ENCODE measurements around the gene UBR4. TPM values are rescaled to one million over a fixed set of nuclear protein-coding genes. Genes with fewer than 3 reads are reported as not detected.

UBR4 gene
- polyA plus RNA-seq, 1 donor (not counting 4 experiments of a cell fraction or from before 2014, with no cell fraction given) = 39.0 TPM

DNA sequence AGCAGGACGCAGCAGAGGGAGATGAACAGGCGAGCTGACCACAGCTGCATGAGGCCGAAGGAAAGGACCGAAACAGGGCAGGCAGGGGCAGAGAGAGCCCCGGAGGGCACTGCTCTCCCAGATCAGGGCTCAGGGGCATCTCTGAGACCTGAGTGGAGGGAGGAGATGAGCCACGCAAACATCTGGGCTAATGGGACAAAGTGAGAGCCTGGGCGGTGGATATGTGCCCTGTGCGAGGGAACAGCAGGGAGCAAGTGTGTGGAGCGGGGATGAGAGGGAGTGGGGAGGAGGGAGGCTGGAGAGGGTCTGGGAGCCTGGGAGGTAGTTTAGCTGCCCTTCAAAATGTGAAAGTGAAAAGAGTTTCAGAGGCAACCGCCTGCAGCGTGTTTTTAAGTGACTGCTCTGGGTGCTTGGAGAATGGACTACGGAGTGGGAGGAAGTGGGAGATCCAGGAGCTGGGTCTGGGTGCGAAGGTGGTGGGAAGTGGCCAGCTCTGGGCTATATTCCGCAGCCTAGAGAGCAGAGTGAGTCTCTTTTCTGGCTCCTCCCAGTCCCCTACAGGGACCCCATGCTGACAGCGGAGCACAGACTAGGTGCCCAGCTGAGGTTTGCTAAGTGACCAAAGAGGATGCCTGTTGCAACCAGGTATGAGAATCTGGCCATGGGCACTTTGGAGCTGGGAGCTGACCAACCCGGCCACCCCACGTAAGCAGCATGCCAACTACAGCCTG, 139.0 kb downstream of the UBR4 start:
- no peak for FAIRE-seq
- no peak overlapping the region for H3K4me2 ChIP-seq (ENCODE audit: control insufficient read depth, extremely low read depth, insufficient read depth, low read depth, low read length)
- peaks cover 56% of the 10 kb centered on the region for H3K4me1 ChIP-seq (ENCODE audit: control insufficient read depth, extremely low read depth, insufficient read depth, low read length)

DNA sequence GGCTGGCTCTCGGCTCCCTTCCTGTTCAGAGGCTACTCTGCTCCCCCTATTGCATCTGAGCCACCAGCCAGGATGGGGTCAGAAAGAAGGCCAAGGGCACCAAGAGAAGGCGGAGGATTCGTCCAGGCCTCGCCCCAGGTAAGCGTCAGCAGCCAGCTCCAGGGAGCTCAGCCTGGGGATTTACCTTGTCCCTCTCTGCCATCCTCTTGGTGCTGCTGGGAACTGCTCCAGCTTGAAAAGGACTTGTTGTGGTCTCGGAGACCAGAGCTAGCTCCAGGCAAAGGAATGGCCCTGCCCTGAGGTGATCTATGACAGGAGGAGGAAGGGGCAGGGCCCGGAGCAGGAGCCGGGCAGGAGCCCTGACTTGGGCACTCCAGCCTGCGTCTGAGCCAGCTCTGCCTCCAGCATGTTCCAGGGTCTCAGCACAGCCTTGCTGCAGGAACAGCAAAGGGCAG, 139.8 kb downstream of the UBR4 start:
- Histone ChIP-seq H3K79me2 (ENCODE audit: control insufficient read depth, insufficient read depth, low read length) (no peaks in the 10 kb centered on the region), H3K9ac (ENCODE audit: control insufficient read depth, extremely low read depth, insufficient read depth, low read length) (no peak overlapping the region), H3K9me1 (ENCODE audit: control insufficient read depth, extremely low read depth, insufficient read depth, low read length) (no peaks in the 10 kb centered on the region), H3K36me3 (ENCODE audit: control insufficient read depth in 2 of 2, extremely low read depth in 1 of 2, insufficient read depth in 2 of 2, low read length in 2 of 2) (peaks cover 8 to 20% of the 10 kb centered on the region in 2 experiments), H4K20me1 (ENCODE audit: control insufficient read depth, extremely low read depth, insufficient read depth, low read length) (no peaks in the 10 kb centered on the region), H3K27ac (ENCODE audit: control insufficient read depth, insufficient read depth, low read length) (no peak overlapping the region), H3K27me3 (ENCODE audit: control insufficient read depth, extremely low read depth, insufficient read depth, low read length) (peaks cover 4% of the 10 kb centered on the region), H3K9me3 (ENCODE audit: control insufficient read depth, low read depth, low read length) (no peaks in the 10 kb centered on the region), H3K4me1 (ENCODE audit: control insufficient read depth, extremely low read depth, insufficient read depth, low read length) (peaks cover 51% of the 10 kb centered on the region), H2AFZ (ENCODE audit: control insufficient read depth, low read length) (no peak overlapping the region), H3K4me3 (ENCODE audit: control insufficient read depth in 2 of 3, extremely low read depth in 1 of 3, insufficient read depth in 2 of 3, low read depth in 1 of 3, low read length in 3 of 3) (no peak overlapping the region), H3K4me2 (ENCODE audit: control insufficient read depth, extremely low read depth, insufficient read depth, low read depth, low read length) (no peak overlapping the region)
- no peak for FAIRE-seq
- DNase-seq (ENCODE audit: low read depth, low spot score) = no peak
- TF ChIP-seq EZH2 (IDR thresholded peaks at IDR 0.05; ENCODE audit: low read length) = no peak
- TF ChIP-seq, protein P1, sequence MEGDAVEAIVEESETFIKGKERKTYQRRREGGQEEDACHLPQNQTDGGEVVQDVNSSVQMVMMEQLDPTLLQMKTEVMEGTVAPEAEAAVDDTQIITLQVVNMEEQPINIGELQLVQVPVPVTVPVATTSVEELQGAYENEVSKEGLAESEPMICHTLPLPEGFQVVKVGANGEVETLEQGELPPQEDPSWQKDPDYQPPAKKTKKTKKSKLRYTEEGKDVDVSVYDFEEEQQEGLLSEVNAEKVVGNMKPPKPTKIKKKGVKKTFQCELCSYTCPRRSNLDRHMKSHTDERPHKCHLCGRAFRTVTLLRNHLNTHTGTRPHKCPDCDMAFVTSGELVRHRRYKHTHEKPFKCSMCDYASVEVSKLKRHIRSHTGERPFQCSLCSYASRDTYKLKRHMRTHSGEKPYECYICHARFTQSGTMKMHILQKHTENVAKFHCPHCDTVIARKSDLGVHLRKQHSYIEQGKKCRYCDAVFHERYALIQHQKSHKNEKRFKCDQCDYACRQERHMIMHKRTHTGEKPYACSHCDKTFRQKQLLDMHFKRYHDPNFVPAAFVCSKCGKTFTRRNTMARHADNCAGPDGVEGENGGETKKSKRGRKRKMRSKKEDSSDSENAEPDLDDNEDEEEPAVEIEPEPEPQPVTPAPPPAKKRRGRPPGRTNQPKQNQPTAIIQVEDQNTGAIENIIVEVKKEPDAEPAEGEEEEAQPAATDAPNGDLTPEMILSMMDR (optimal IDR thresholded peaks at IDR 0.05 in 1 of 3, IDR thresholded peaks at IDR 0.05 in 1 of 3, conservative IDR thresholded peaks at IDR 0.05 in 1 of 3; ENCODE audit: extremely low read depth in 1 of 3, insufficient read depth in 2 of 3, low read length in 3 of 3) = no peak
- dilution Hi-C loops (cut with MboI; ENCODE audit: extremely low pct_ligation_motif_present, low sequenced_read_pairs) = no loop called here

More for the DNA sequence above, 139.0 kb downstream of the UBR4 start:
- Histone ChIP-seq H3K27me3 (ENCODE audit: control insufficient read depth, extremely low read depth, insufficient read depth, low read length) (peaks cover 4% of the 10 kb centered on the region), H3K79me2 (ENCODE audit: control insufficient read depth, insufficient read depth, low read length) (no peaks in the 10 kb centered on the region), H3K27ac (ENCODE audit: control insufficient read depth, insufficient read depth, low read length) (no peak overlapping the region), H4K20me1 (ENCODE audit: control insufficient read depth, extremely low read depth, insufficient read depth, low read length) (no peaks in the 10 kb centered on the region), H3K9me3 (ENCODE audit: control insufficient read depth, low read depth, low read length) (no peaks in the 10 kb centered on the region), H3K36me3 (ENCODE audit: control insufficient read depth in 2 of 2, extremely low read depth in 1 of 2, insufficient read depth in 2 of 2, low read length in 2 of 2) (peaks cover 8 to 26% of the 10 kb centered on the region in 2 experiments), H2AFZ (ENCODE audit: control insufficient read depth, low read length) (no peak overlapping the region), H3K9ac (ENCODE audit: control insufficient read depth, extremely low read depth, insufficient read depth, low read length) (no peak overlapping the region), H3K4me3 (ENCODE audit: control insufficient read depth in 2 of 3, extremely low read depth in 1 of 3, insufficient read depth in 2 of 3, low read depth in 1 of 3, low read length in 3 of 3) (no peak overlapping the region), H3K9me1 (ENCODE audit: control insufficient read depth, extremely low read depth, insufficient read depth, low read length) (no peaks in the 10 kb centered on the region)
- no peak for DNase-seq (ENCODE audit: low read depth, low spot score)
- dilution Hi-C loops (cut with MboI; ENCODE audit: extremely low pct_ligation_motif_present, low sequenced_read_pairs) = no loop called here
- TF ChIP-seq EZH2 (IDR thresholded peaks at IDR 0.05; ENCODE audit: low read length) = no peak
- TF ChIP-seq, protein P1 (optimal IDR thresholded peaks at IDR 0.05 in 1 of 3, IDR thresholded peaks at IDR 0.05 in 1 of 3, conservative IDR thresholded peaks at IDR 0.05 in 1 of 3; ENCODE audit: extremely low read depth in 1 of 3, insufficient read depth in 2 of 3, low read length in 3 of 3) = no peak

Data from keratinocyte (primary cell).